IMR-90 (cell line): Measurements from ENCODE around the gene CAB39. TPM values are rescaled to one million over a fixed set of nuclear protein-coding genes. Genes with fewer than 3 reads are reported as not detected.

Experiments used
- ATAC-seq: fragments of 200-7000 bp; cut with Tn5 transposase; 2 replicates; pipeline ENCODE4 v1.9.1; 2020; ENCODE audit warnings: low read depth, mild to moderate bottlenecking, moderate library complexity
- BruUV-seq: library from RNA; stranded (reverse); fragments of 400-500 nt; replicated peaks from 2 replicates; lab custom pipeline; 2021; lab: Mats Ljungman, UMichigan
- CTCF ChIA-PET: fragments of 300-600 bp; formaldehyde crosslinking; extraction: SDS; loops from one replicate; lab custom pipeline; 2021; ENCODE audit warnings: antibody characterized with exemption; lab: Yijun Ruan, JAX
- POLR2A ChIA-PET: fragments of 300-600 bp; sonication (Branson Sonifier 250); formaldehyde crosslinking; loops from one replicate; lab custom pipeline; 2022; ENCODE audit warnings: antibody characterized with exemption; ENCODE audit not compliant: unreplicated experiment; lab: Charles Lee
- DNase-seq: peaks from one replicate; pipeline ENCODE4 v3.0.0; 2013
- H2AFZ ChIP-seq: replicated peaks from 2 replicates; pipeline ENCODE3; 2013; ENCODE audit warnings: low read length, mild to moderate bottlenecking; ENCODE audit not compliant: poor library complexity
- H2AK5ac ChIP-seq: 2 replicates; pipeline ENCODE4 v1.6.1; 2013; ENCODE audit warnings: low read depth, low read length, inconsistent platforms
- H2AK9ac ChIP-seq: replicated peaks from 2 replicates; pipeline ENCODE3; 2013; ENCODE audit warnings: mild to moderate bottlenecking, low read depth, low read length, moderate library complexity; ENCODE audit not compliant: poor library complexity
- H2BK120ac ChIP-seq: 2 replicates; pipeline ENCODE4 v1.6.1; 2013; ENCODE audit warnings: low read depth, low read length, inconsistent platforms
- H2BK15ac ChIP-seq: 3 replicates; pipeline ENCODE4 v1.6.1; 2013; ENCODE audit warnings: low read depth, low read length, inconsistent platforms
- H2BK20ac ChIP-seq: 2 replicates; pipeline ENCODE4 v1.6.1; 2013; ENCODE audit warnings: low read depth, mild to moderate bottlenecking, inconsistent platforms, low read length, moderate library complexity
- H2BK5ac ChIP-seq: 2 replicates; pipeline ENCODE4 v1.6.1; 2013; ENCODE audit warnings: mild to moderate bottlenecking, low read depth, low read length, inconsistent platforms; ENCODE audit not compliant: poor library complexity, severe bottlenecking
- H3K14ac ChIP-seq: replicated peaks from 2 replicates; pipeline ENCODE4 v1.6.1; 2013; ENCODE audit warnings: low read depth, low read length, inconsistent platforms
- H3K18ac ChIP-seq: 2 replicates; pipeline ENCODE4 v1.6.1; 2013; ENCODE audit warnings: low read depth, low read length, control low read depth
- H3K23ac ChIP-seq: 2 replicates; pipeline ENCODE4 v1.6.1; 2013; ENCODE audit warnings: low read depth, low read length, inconsistent platforms
- H3K27ac ChIP-seq: 2 replicates; pipeline ENCODE4 v1.5.1; 2013; ENCODE audit warnings: mild to moderate bottlenecking, control low read depth, low read length; ENCODE audit not compliant: insufficient read depth
- H3K27me3 ChIP-seq: 2 replicates; pipeline ENCODE4 v1.6.1; 2013; ENCODE audit warnings: low read length; ENCODE audit not compliant: control insufficient read depth, insufficient read depth
- H3K36me3 ChIP-seq: 2 replicates; pipeline ENCODE4 v1.6.1; 2013; ENCODE audit warnings: low read length, mixed read lengths; ENCODE audit not compliant: control insufficient read depth, insufficient read depth
- H3K4ac ChIP-seq: 2 replicates; pipeline ENCODE4 v1.6.1; 2013; ENCODE audit warnings: low read depth, low read length, inconsistent platforms
- H3K4me1 ChIP-seq: 2 replicates; pipeline ENCODE4 v1.6.1; 2013; ENCODE audit warnings: low read length, mixed read lengths; ENCODE audit not compliant: control insufficient read depth, insufficient read depth
- H3K4me2 ChIP-seq: 2 replicates; pipeline ENCODE4 v1.6.1; 2013; ENCODE audit warnings: low read depth, mild to moderate bottlenecking, control low read depth, low read length, moderate library complexity
- H3K4me3 ChIP-seq: 2 replicates; pipeline ENCODE4 v1.5.1; 2013; ENCODE audit warnings: low read depth, mild to moderate bottlenecking, control low read depth, low read length, moderate library complexity; ENCODE audit not compliant: insufficient read depth
- H3K56ac ChIP-seq: 2 replicates; pipeline ENCODE4 v1.6.1; 2013; ENCODE audit warnings: low read length, inconsistent platforms; ENCODE audit not compliant: insufficient read depth; ENCODE audit errors: extremely low read depth
- H3K79me1 ChIP-seq, 2 experiments: 2 replicates each; pipeline ENCODE4 v1.6.1; 2013; ENCODE audit warnings: low read length in 2 of 2, inconsistent platforms in 1 of 2, low read depth in 1 of 2
- H3K9ac ChIP-seq: 2 replicates; pipeline ENCODE4 v1.6.1; 2013; ENCODE audit warnings: low read depth, low read length, control low read depth
- H3K9me1 ChIP-seq: 2 replicates; pipeline ENCODE4 v1.6.1; 2013; ENCODE audit warnings: low read length, inconsistent platforms; ENCODE audit not compliant: insufficient read depth
- H3K9me3 ChIP-seq: 2 replicates; pipeline ENCODE4 v1.6.1; 2013; ENCODE audit warnings: low read length; ENCODE audit not compliant: control insufficient read depth, insufficient read depth
- H4K20me1 ChIP-seq: 2 replicates; pipeline ENCODE4 v1.6.1; 2013; ENCODE audit warnings: low read length, inconsistent platforms; ENCODE audit not compliant: insufficient read depth
- H4K5ac ChIP-seq: 2 replicates; pipeline ENCODE4 v1.6.1; 2013; ENCODE audit warnings: mild to moderate bottlenecking, low read depth, low read length, control low read depth
- H4K8ac ChIP-seq, 2 experiments: 2 replicates each; pipeline ENCODE4 v1.6.1; 2013; ENCODE audit warnings: low read depth in 2 of 2, low read length in 2 of 2, control low read depth in 1 of 2, inconsistent platforms in 1 of 2
- H4K91ac ChIP-seq: 2 replicates; pipeline ENCODE4 v1.6.1; 2013; ENCODE audit warnings: low read depth, low read length, inconsistent platforms; ENCODE audit not compliant: insufficient read depth
- BHLHE40 ChIP-seq: fragments of 150-350 bp; IDR thresholded peaks from 2 replicates; pipeline ENCODE4 v1.6.1; 2016; ENCODE audit warnings: mild to moderate bottlenecking, low read depth, low read length
- CEBPB ChIP-seq: IDR thresholded peaks from 2 replicates; pipeline ENCODE4 v1.6.1; 2012; ENCODE audit warnings: low read depth, low read length, improper control_type of control experiment
- CHD1 ChIP-seq: IDR thresholded peaks from 2 replicates; pipeline ENCODE4 v1.6.1; 2012; ENCODE audit warnings: low read depth, low read length, improper control_type of control experiment
- ELK1 ChIP-seq: fragments of 150-350 bp; IDR thresholded peaks from 2 replicates; pipeline ENCODE4 v1.6.1; 2016; ENCODE audit warnings: low read depth, mild to moderate bottlenecking, low read length, moderate library complexity, borderline replicate concordance
- FOS ChIP-seq: fragments of 150-350 bp; IDR thresholded peaks from 2 replicates; pipeline ENCODE4 v1.6.1; 2016; ENCODE audit warnings: low read depth, low read length
- MAFK ChIP-seq: IDR thresholded peaks from 2 replicates; pipeline ENCODE4 v1.6.1; 2012; ENCODE audit warnings: low read depth, low read length, improper control_type of control experiment
- MAZ ChIP-seq: IDR thresholded peaks from 2 replicates; pipeline ENCODE4 v1.6.1; 2012; ENCODE audit warnings: low read depth, mild to moderate bottlenecking, low read length, improper control_type of control experiment, moderate library complexity, borderline replicate concordance
- MXI1 ChIP-seq: IDR thresholded peaks from 2 replicates; pipeline ENCODE4 v1.6.1; 2012; ENCODE audit warnings: low read depth, mild to moderate bottlenecking, low read length, moderate library complexity, borderline replicate concordance
- NFE2L2 ChIP-seq: fragments of 150-350 bp; IDR thresholded peaks from 2 replicates; pipeline ENCODE4 v1.6.1; 2016; ENCODE audit warnings: low read depth, mild to moderate bottlenecking, low read length
- POLR2A ChIP-seq: IDR thresholded peaks from 2 replicates; pipeline ENCODE4 v1.6.1; 2012; ENCODE audit warnings: mild to moderate bottlenecking, low read depth, low read length
- RAD21 ChIP-seq: IDR thresholded peaks from 2 replicates; pipeline ENCODE4 v1.6.1; 2012; ENCODE audit warnings: low read length, improper control_type of control experiment
- RCOR1 ChIP-seq: IDR thresholded peaks from 2 replicates; pipeline ENCODE4 v1.6.1; 2012; ENCODE audit warnings: mild to moderate bottlenecking, low read length, improper control_type of control experiment; ENCODE audit not compliant: insufficient replicate concordance
- RFX5 ChIP-seq: IDR thresholded peaks from 2 replicates; pipeline ENCODE4 v1.8.0; 2012; ENCODE audit warnings: low read depth, mild to moderate bottlenecking, low read length, moderate library complexity
- SMC3 ChIP-seq: fragments of 150-350 bp; IDR thresholded peaks from 2 replicates; pipeline ENCODE4 v1.6.1; 2016; ENCODE audit warnings: low read depth, mild to moderate bottlenecking, antibody characterized with exemption, low read length, moderate library complexity
- WGBS, 2 experiments: methylation state at CpG; one replicate each; pipeline versions ENCODE4 v1.1.5 to v1.1.7; 2013; ENCODE audit warnings: missing lambda C conversion rate in 2 of 2; ENCODE audit not compliant: insufficient read length in 1 of 2; ENCODE audit errors: extremely low coverage in 2 of 2; 5-methylcytosine and 5-hydroxymethylcytosine counted together
- dilution Hi-C: fragments of 300-500 bp; cut with HindIII; formaldehyde crosslinking; loops from one replicate; pipeline ENCODE4 v1.14.3; 2018; ENCODE audit warnings: low sequenced_read_pairs; ENCODE audit not compliant: unreplicated experiment
- in situ Hi-C: fragments of 300-500 bp; cut with MboI; formaldehyde crosslinking; loops from 3 replicates; pipeline ENCODE4 v1.14.3; 2019; ENCODE audit warnings: low sequenced_read_pairs, inconsistent platforms, mixed read lengths
- intact Hi-C: fragments of 100-400 bp; cut with micrococcal nuclease; formaldehyde crosslinking; loops from 2 replicates; pipeline ENCODE4 v1.10.0; 2022
- polyA plus RNA-seq, 3 experiments: library from polyadenylated mRNA; depleted of rRNA; stranded (reverse); fragments of >200 nt; gene quantifications; 2 replicates each; pipeline ENCODE4 v1.2.3, GENCODE V29; 2012; ENCODE audit warnings: low replicate concordance in 1 of 3
- total RNA-seq: library from RNA; depleted of rRNA; stranded (reverse); fragments of >200 nt; gene quantifications from 2 replicates; pipeline ENCODE4 v1.2.3, GENCODE V29; 2012
- TF ChIP-seq, protein P1 (sequence below): fragments of 150-350 bp; IDR thresholded peaks from 2 replicates; pipeline ENCODE4 v1.6.1; 2017; ENCODE audit warnings: mild to moderate bottlenecking, antibody characterized with exemption, low read length, low read depth

Gene CAB39
- total and polyA plus RNA-seq, 2 of the 4 experiments (the other 2 are of a cell fraction): 38.2 to 71.7 TPM

DNA sequence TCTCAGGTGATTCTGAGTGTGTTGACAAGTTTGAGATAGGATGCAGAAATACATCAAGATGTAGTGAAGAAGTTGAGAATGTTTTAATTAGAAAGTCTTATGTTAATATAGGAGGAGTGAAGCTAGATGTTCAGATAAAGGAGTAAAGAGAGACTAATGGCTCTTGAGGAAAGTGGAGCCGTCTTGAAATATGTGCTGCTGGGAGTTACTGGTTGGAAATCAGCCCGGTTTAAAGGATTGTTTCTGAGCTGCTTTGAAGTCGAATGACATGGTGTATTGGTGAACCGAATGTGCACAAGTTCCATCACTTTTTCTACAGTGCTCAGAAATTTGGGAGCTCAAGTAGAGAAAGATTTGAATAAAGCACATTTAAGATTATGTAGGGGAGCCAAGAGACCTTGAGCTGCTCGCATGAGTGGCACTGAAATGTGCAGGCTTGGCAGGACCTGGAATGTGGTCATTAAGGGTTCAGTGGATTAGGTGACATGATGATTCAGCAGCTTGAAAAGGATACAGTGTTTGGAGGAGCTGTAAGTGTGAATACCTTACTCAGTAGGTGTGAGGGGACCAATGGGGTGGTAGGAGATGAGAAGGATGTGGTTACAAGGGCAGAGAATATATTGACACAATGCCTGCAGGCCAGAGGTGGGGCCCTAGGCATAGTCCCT is 68.6 kb downstream of the CAB39 start:
- H3K79me1 ChIP-seq: peaks cover 40 to 81% of the 10 kb centered on the region in 2 experiments
- H3K4me1 ChIP-seq: peaks cover 19% of the 10 kb centered on the region
- peak overlapping the region; percentile 56; the same call in 1 of the 2 replicates for H2AK5ac ChIP-seq
- peak; percentile 31 for DNase-seq
- ATAC-seq: peak; percentile 27
- peak overlapping the region; percentile 6; the same call in 1 of the 2 replicates for H3K23ac ChIP-seq
- peak overlapping the region in 1 of 2 experiments; percentile 53; a peak in 1 of 4 replicates for H4K8ac ChIP-seq
- no peak overlapping the region for H2AK9ac ChIP-seq
- H3K27ac ChIP-seq: peak overlapping the region; percentile 17; the same call in 1 of the 2 replicates
- H3K4me3 ChIP-seq: no peak overlapping the region
- H3K36me3 ChIP-seq: peaks cover 13% of the 10 kb centered on the region
- ChIA-PET CTCF (no interaction called here), POLR2A (no interaction called here)
- H3K9me3 ChIP-seq: no peaks in the 10 kb centered on the region
- WGBS, 2 experiments: 46% methylated on average over 4 of the region's 5 CpGs; no CpG with 5 or more reads in 1 of the 2 experiments
- H4K20me1 ChIP-seq: 0 out of 2 replicates have a peak, but pooled peaks cover 8% of the 10 kb centered on the region
- H4K91ac ChIP-seq: no peak overlapping the region
- no TSS peak for BruUV-seq
- peak overlapping the region; percentile 52 for H2BK5ac ChIP-seq
- in situ Hi-C loops (no loop called here), intact Hi-C loops (no loop called here), dilution Hi-C loops (no loop called here)
- H4K5ac ChIP-seq: peak overlapping the region; percentile 28; the same call in 1 of the 2 replicates
- H3K18ac ChIP-seq: no peak overlapping the region
- no peak overlapping the region for H2AFZ ChIP-seq
- peaks cover 12% of the 10 kb centered on the region for H3K9me1 ChIP-seq
- H2BK15ac ChIP-seq: 0 out of 3 replicates have a peak overlapping the region, but pooled peaks have one; percentile 19
- no peaks in the 10 kb centered on the region for H3K27me3 ChIP-seq
- H3K14ac ChIP-seq: peak overlapping the region; percentile 38
- H3K4ac ChIP-seq: peak overlapping the region; percentile 4; the same call in 1 of the 2 replicates
- H3K4me2 ChIP-seq: no peak overlapping the region
- no peak overlapping the region for H3K9ac ChIP-seq
- no peak overlapping the region for H3K56ac ChIP-seq
- no peak overlapping the region for H2BK20ac ChIP-seq
- no peak overlapping the region for H2BK120ac ChIP-seq
- TF ChIP-seq POLR2A: no peak
- TF ChIP-seq NFE2L2: no peak
- no peak for TF ChIP-seq FOS
- TF ChIP-seq CEBPB: no peak
- no peak for TF ChIP-seq RFX5
- TF ChIP-seq BHLHE40: no peak
- TF ChIP-seq SMC3: no peak
- TF ChIP-seq, protein P1, sequence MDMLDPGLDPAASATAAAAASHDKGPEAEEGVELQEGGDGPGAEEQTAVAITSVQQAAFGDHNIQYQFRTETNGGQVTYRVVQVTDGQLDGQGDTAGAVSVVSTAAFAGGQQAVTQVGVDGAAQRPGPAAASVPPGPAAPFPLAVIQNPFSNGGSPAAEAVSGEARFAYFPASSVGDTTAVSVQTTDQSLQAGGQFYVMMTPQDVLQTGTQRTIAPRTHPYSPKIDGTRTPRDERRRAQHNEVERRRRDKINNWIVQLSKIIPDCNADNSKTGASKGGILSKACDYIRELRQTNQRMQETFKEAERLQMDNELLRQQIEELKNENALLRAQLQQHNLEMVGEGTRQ: no peak
- no peak for TF ChIP-seq CHD1
- TF ChIP-seq MXI1: no peak
- no peak for TF ChIP-seq MAZ
- no peak for TF ChIP-seq ELK1
- TF ChIP-seq MAFK: no peak
- no peak for TF ChIP-seq RCOR1
- TF ChIP-seq RAD21: no peak
